Measurements from ENCODE around the gene PROX2. TPM values are rescaled to one million over a fixed set of nuclear protein-coding genes. Genes with fewer than 3 reads are reported as not detected.

The PROX2 gene
- total RNA-seq, 1 donor from 2014 or later = not detected

- TF ChIP-seq CTCF (IDR thresholded peaks at IDR 0.05; ENCODE audit: insufficient read depth, low read length, poor library complexity, severe bottlenecking) = no peak
- DNase-seq (ENCODE audit: low read depth) = no peak
- Histone ChIP-seq H3K4me3 (ENCODE audit: low read depth, low read length) (no peak overlapping the region), H3K27me3 (ENCODE audit: control insufficient read depth, insufficient read depth, low read length) (peaks cover 4% of the 10 kb centered on the region), H3K36me3 (ENCODE audit: control insufficient read depth, insufficient read depth, low read length) (no peaks in the 10 kb centered on the region)
These were observed 20.9 kb downstream of the PROX2 start for GRCh38 chr14:74855021-74855420.

- H3K27me3 ChIP-seq (ENCODE audit: control insufficient read depth, insufficient read depth, low read length) = no peaks in the 10 kb centered on the region
- H3K4me3 ChIP-seq (ENCODE audit: low read depth, low read length) = no peak overlapping the region
- H3K36me3 ChIP-seq (ENCODE audit: control insufficient read depth, insufficient read depth, low read length) = no peaks in the 10 kb centered on the region
- no peak for TF ChIP-seq CTCF (IDR thresholded peaks at IDR 0.05; ENCODE audit: insufficient read depth, low read length, poor library complexity, severe bottlenecking)
- no peak for DNase-seq (ENCODE audit: low read depth)
These were observed 22.4 kb downstream of the PROX2 start for GRCh38 chr14:74853581-74853980.

GRCh38 chr14:74852922-74853530 is 22.9 kb downstream of the PROX2 start:
- no peak overlapping the region for H3K4me3 ChIP-seq (ENCODE audit: low read depth, low read length)
- no peaks in the 10 kb centered on the region for H3K36me3 ChIP-seq (ENCODE audit: control insufficient read depth, insufficient read depth, low read length)
- peak; percentile 5 for DNase-seq (ENCODE audit: low read depth)
- TF ChIP-seq CTCF (IDR thresholded peaks at IDR 0.05; ENCODE audit: insufficient read depth, low read length, poor library complexity, severe bottlenecking) = no peak
- no peaks in the 10 kb centered on the region for H3K27me3 ChIP-seq (ENCODE audit: control insufficient read depth, insufficient read depth, low read length)

- Histone ChIP-seq H3K4me3 (ENCODE audit: low read depth, low read length) (no peak overlapping the region), H3K36me3 (ENCODE audit: control insufficient read depth, insufficient read depth, low read length) (no peaks in the 10 kb centered on the region), H3K27me3 (ENCODE audit: control insufficient read depth, insufficient read depth, low read length) (no peaks in the 10 kb centered on the region)
- TF ChIP-seq CTCF (IDR thresholded peaks at IDR 0.05; ENCODE audit: insufficient read depth, low read length, poor library complexity, severe bottlenecking) = no peak
- no peak for DNase-seq (ENCODE audit: low read depth)
These were observed 27.2 kb downstream of the PROX2 start for GRCh38 chr14:74848768-74849167.

GRCh38 chr14:74846968-74847665 is 28.8 kb downstream of the PROX2 start:
- no peaks in the 10 kb centered on the region for H3K27me3 ChIP-seq (ENCODE audit: control insufficient read depth, insufficient read depth, low read length)
- DNase-seq (ENCODE audit: low read depth) = no peak
- H3K4me3 ChIP-seq (ENCODE audit: low read depth, low read length) = no peak overlapping the region
- no peak for TF ChIP-seq CTCF (IDR thresholded peaks at IDR 0.05; ENCODE audit: insufficient read depth, low read length, poor library complexity, severe bottlenecking)
- H3K36me3 ChIP-seq (ENCODE audit: control insufficient read depth, insufficient read depth, low read length) = no peaks in the 10 kb centered on the region

- H3K4me3 ChIP-seq (ENCODE audit: low read depth, low read length) = no peak overlapping the region
- H3K36me3 ChIP-seq (ENCODE audit: control insufficient read depth, insufficient read depth, low read length) = no peaks in the 10 kb centered on the region
- no peak for TF ChIP-seq CTCF (IDR thresholded peaks at IDR 0.05; ENCODE audit: insufficient read depth, low read length, poor library complexity, severe bottlenecking)
- no peak for DNase-seq (ENCODE audit: low read depth)
- no peaks in the 10 kb centered on the region for H3K27me3 ChIP-seq (ENCODE audit: control insufficient read depth, insufficient read depth, low read length)
These were observed 29.8 kb downstream of the PROX2 start for GRCh38 chr14:74846168-74846567.
